ENCODE measurements around the gene MLPH.

- no peak for TF ChIP-seq CTCF (IDR thresholded peaks at IDR 0.05)
- no peak for TF ChIP-seq POLR2A (IDR thresholded peaks at IDR 0.05)
Observed at GRCh38 chr2:237517163-237517562, 30.1 kb downstream of the MLPH start.
